WTC11 (cell line): Measurements from ENCODE around the gene CD48. TPM values are rescaled to one million over a fixed set of nuclear protein-coding genes. Genes with fewer than 3 reads are reported as not detected.

Source experiments
- ATAC-seq: fragments of 200-7000 bp; cut with Tn5 transposase; 2 replicates; pipeline ENCODE4 v1.10.0; 2021; ENCODE audit warnings: mild to moderate bottlenecking, moderate library complexity
- CTCF ChIA-PET: fragments of 300-600 bp; sonication (Branson Sonifier 250); formaldehyde crosslinking; loops from one replicate; lab custom pipeline; 2021; ENCODE audit warnings: antibody characterized with exemption; lab: Charles Lee
- POLR2A ChIA-PET: fragments of 350-600 bp; sonication (Branson Sonifier 250); formaldehyde crosslinking; loops from one replicate; lab custom pipeline; 2021; ENCODE audit warnings: antibody characterized with exemption; lab: Charles Lee
- DNase-seq: peaks from one replicate; pipeline ENCODE4 v3.0.0; 2021; ENCODE audit warnings: low spot score
- H3K27ac Mint-ChIP-seq: 2 replicates; pipeline ENCODE4 v1.8.0; 2021; ENCODE audit warnings: mixed read lengths
- H3K27me3 Mint-ChIP-seq: 2 replicates; pipeline ENCODE4 v1.8.0; 2021; ENCODE audit warnings: low read depth, mild to moderate bottlenecking, moderate library complexity, mixed read lengths
- H3K36me3 Mint-ChIP-seq: 2 replicates; pipeline ENCODE4 v1.8.0; 2021; ENCODE audit warnings: mixed read lengths
- H3K4me1 Mint-ChIP-seq: 2 replicates; pipeline ENCODE4 v1.8.0; 2022; ENCODE audit warnings: mixed read lengths
- H3K4me3 Mint-ChIP-seq: 2 replicates; pipeline ENCODE4 v1.8.0; 2021; ENCODE audit warnings: mild to moderate bottlenecking, moderate library complexity, mixed read lengths
- H3K9me3 Mint-ChIP-seq: 2 replicates; pipeline ENCODE4 v1.8.0; 2021; ENCODE audit warnings: mixed read lengths
- ATF6 ChIP-seq: sonication (generic); formaldehyde crosslinking; IDR thresholded peaks from 2 replicates; pipeline ENCODE4 v1.8.1; 2023; ENCODE audit warnings: mild to moderate bottlenecking, missing genetic modification reagents
- ELF4 ChIP-seq: sonication (generic); formaldehyde crosslinking; IDR thresholded peaks from 2 replicates; pipeline ENCODE4 v1.8.1; 2022; ENCODE audit warnings: low read depth, mild to moderate bottlenecking, moderate library complexity, missing genetic modification reagents
- GRHL2 ChIP-seq: fragments of 250-450 bp; sonication (Bioruptor Pico); IDR thresholded peaks from 2 replicates; pipeline ENCODE4 v1.8.0; 2022; ENCODE audit warnings: mild to moderate bottlenecking, moderate library complexity; ENCODE audit not compliant: insufficient replicate concordance, severe bottlenecking
- HMGXB4 ChIP-seq: sonication (generic); formaldehyde crosslinking; IDR thresholded peaks from 2 replicates; pipeline ENCODE4 v1.8.1; 2023; ENCODE audit warnings: mild to moderate bottlenecking, moderate library complexity, missing genetic modification reagents
- IRF2 ChIP-seq: sonication (generic); formaldehyde crosslinking; IDR thresholded peaks from 2 replicates; pipeline ENCODE4 v1.8.0; 2022; ENCODE audit warnings: low read depth, missing genetic modification reagents, borderline replicate concordance
- KAT7 ChIP-seq: sonication (generic); formaldehyde crosslinking; IDR thresholded peaks from 2 replicates; pipeline ENCODE4 v1.8.1; 2023; ENCODE audit warnings: missing genetic modification reagents, mild to moderate bottlenecking, borderline replicate concordance
- NR3C1 ChIP-seq: sonication (generic); formaldehyde crosslinking; conservative IDR thresholded peaks from 2 replicates; pipeline ENCODE4 v1.8.1; 2023; ENCODE audit warnings: low read depth, mild to moderate bottlenecking, missing genetic modification reagents
- PREB ChIP-seq: sonication (generic); formaldehyde crosslinking; IDR thresholded peaks from 2 replicates; pipeline ENCODE4 v1.8.1; 2022; ENCODE audit warnings: mild to moderate bottlenecking, missing genetic modification reagents, moderate library complexity, borderline replicate concordance
- PRRX2 ChIP-seq: fragments of 250-450 bp; sonication (Bioruptor Pico); IDR thresholded peaks from 2 replicates; pipeline ENCODE4 v1.8.0; 2021; ENCODE audit warnings: mild to moderate bottlenecking
- RELA ChIP-seq: sonication (generic); formaldehyde crosslinking; IDR thresholded peaks from 2 replicates; pipeline ENCODE4 v1.8.1; 2022; ENCODE audit warnings: missing genetic modification reagents, mild to moderate bottlenecking, borderline replicate concordance
- SMAD3 ChIP-seq: sonication (generic); formaldehyde crosslinking; IDR thresholded peaks from 2 replicates; pipeline ENCODE4 v1.8.0; 2022; ENCODE audit warnings: missing genetic modification reagents, mild to moderate bottlenecking, borderline replicate concordance
- STAT6 ChIP-seq: sonication (generic); formaldehyde crosslinking; conservative IDR thresholded peaks from 2 replicates; pipeline ENCODE4 v1.8.1; 2023; ENCODE audit warnings: mild to moderate bottlenecking, low read depth, missing genetic modification reagents, moderate library complexity
- TP53 ChIP-seq: sonication (generic); formaldehyde crosslinking; IDR thresholded peaks from 2 replicates; pipeline ENCODE4 v1.8.1; 2023; ENCODE audit warnings: mild to moderate bottlenecking, missing genetic modification reagents
- ZMAT4 ChIP-seq: fragments of 250-450 bp; sonication (Bioruptor Pico); IDR thresholded peaks from 2 replicates; pipeline ENCODE4 v1.9.0; 2021; ENCODE audit warnings: mild to moderate bottlenecking
- ZNF121 ChIP-seq: sonication (generic); formaldehyde crosslinking; IDR thresholded peaks from 2 replicates; pipeline ENCODE4 v1.8.0; 2023; ENCODE audit warnings: missing genetic modification reagents
- ZNF317 ChIP-seq: sonication (generic); formaldehyde crosslinking; IDR thresholded peaks from 2 replicates; pipeline ENCODE4 v1.8.1; 2023; ENCODE audit warnings: low read depth, mild to moderate bottlenecking, moderate library complexity, missing genetic modification reagents, borderline replicate concordance
- ZNF416 ChIP-seq: fragments of 250-450 bp; sonication (Bioruptor Pico); IDR thresholded peaks from 2 replicates; pipeline ENCODE4 v1.9.0; 2021; ENCODE audit warnings: mild to moderate bottlenecking, inconsistent platforms
- ZNF425 ChIP-seq: fragments of 250-450 bp; sonication (Bioruptor Pico); conservative IDR thresholded peaks from 2 replicates; pipeline ENCODE4 v1.9.0; 2021; ENCODE audit warnings: mild to moderate bottlenecking
- ZSCAN18 ChIP-seq: fragments of 250-450 bp; sonication (Bioruptor Pico); IDR thresholded peaks from 2 replicates; pipeline ENCODE4 v2.1.2; 2022; ENCODE audit warnings: mild to moderate bottlenecking, moderate library complexity
- total RNA-seq: library from RNA; stranded (reverse); gene quantifications from 3 replicates; pipeline ENCODE4 v1.2.3, GENCODE V29; 2021

CD48 gene
- total RNA-seq, 1 experiment from 2014 or later, result 0.66 TPM

- no peak for TF ChIP-seq ZNF317
- TF ChIP-seq TP53 (CRISPR knock-in tag), result no peak
- no peak for TF ChIP-seq SMAD3
- TF ChIP-seq ATF6 (CRISPR knock-in tag), result no peak
- TF ChIP-seq ZNF425, result no peak
- no peak for TF ChIP-seq ZNF121 (CRISPR knock-in tag)
- no peak for TF ChIP-seq RELA (CRISPR knock-in tag)
Measured at GRCh38 chr1:160710517-160711252, 937 bp downstream of the CD48 start (continued).

- Mint-ChIP-seq H3K4me1 (no peaks in the 10 kb centered on the region), H3K4me3 (no peak overlapping the region), H3K27me3 (no peaks in the 10 kb centered on the region), H3K9me3 (no peaks in the 10 kb centered on the region), H3K36me3 (no peaks in the 10 kb centered on the region), H3K27ac (no peak overlapping the region)
- POLR2A ChIA-PET, result no interaction called here
- no peak for DNase-seq
- TF ChIP-seq ELF4 (CRISPR knock-in tag) (no peak), PREB (CRISPR knock-in tag) (no peak), IRF2 (CRISPR knock-in tag) (no peak), KAT7 (CRISPR knock-in tag) (no peak), HMGXB4 (no peak), PRRX2 (CRISPR knock-in tag) (no peak), GRHL2 (CRISPR knock-in tag) (no peak), STAT6 (CRISPR knock-in tag) (no peak), ZNF416 (CRISPR knock-in tag) (no peak), ZMAT4 (CRISPR knock-in tag) (no peak), NR3C1 (no peak), ZSCAN18 (no peak)
- CTCF ChIA-PET, result no interaction called here
- ATAC-seq, result no peak
Measured at GRCh38 chr1:160709715-160710114, 1.9 kb downstream of the CD48 start.
